ENCODE results near the gene SCAF4.
A peak's percentile ranks its signal among the peaks of the same experiment; 100 is the strongest.

SCAF4 gene

GRCh38 chr21:31665397-31665796, 66.5 kb downstream of the SCAF4 start:
- DNase-seq (ENCODE audit: extremely low read depth, low read depth), result no peak
- no peak for TF ChIP-seq CTCF (IDR thresholded peaks at IDR 0.05; ENCODE audit: low read depth, low read length)

GRCh38 chr21:31663584-31664249, 68.2 kb downstream of the SCAF4 start:
- no peak for DNase-seq (ENCODE audit: extremely low read depth, low read depth)
- no peak for TF ChIP-seq CTCF (IDR thresholded peaks at IDR 0.05; ENCODE audit: low read depth, low read length)

GRCh38 chr21:31660591-31660990, 71.3 kb downstream of the SCAF4 start:
- no peak for DNase-seq (ENCODE audit: extremely low read depth, low read depth)
- TF ChIP-seq CTCF (IDR thresholded peaks at IDR 0.05; ENCODE audit: low read depth, low read length), result no peak

GRCh38 chr21:31660259-31660565, 71.7 kb downstream of the SCAF4 start:
- no peak for TF ChIP-seq CTCF (IDR thresholded peaks at IDR 0.05; ENCODE audit: low read depth, low read length)
- no peak for DNase-seq (ENCODE audit: extremely low read depth, low read depth)

GRCh38 chr21:31659536-31660258, 72.2 kb downstream of the SCAF4 start, which contains the start of gene SOD1:
TSS of gene SOD1 (plus strand) at chr21:31659693. CDS start at chr21:31659770, 77 bp downstream.
- peak; percentile 78 for DNase-seq (ENCODE audit: extremely low read depth, low read depth)
- TF ChIP-seq CTCF (IDR thresholded peaks at IDR 0.05; ENCODE audit: low read depth, low read length), result no peak

GRCh38 chr21:31659286-31659535, 72.7 kb downstream of the SCAF4 start:
- no peak for TF ChIP-seq CTCF (IDR thresholded peaks at IDR 0.05; ENCODE audit: low read depth, low read length)
- DNase-seq (ENCODE audit: extremely low read depth, low read depth), result no peak

GRCh38 chr21:31658053-31658452, 73.9 kb downstream of the SCAF4 start:
- DNase-seq (ENCODE audit: extremely low read depth, low read depth), result peak; percentile 25
- TF ChIP-seq CTCF (IDR thresholded peaks at IDR 0.05; ENCODE audit: low read depth, low read length), result no peak
